Omental fat pad (tissue), 4 donors: ENCODE measurements around the gene CCDC24. TPM values are rescaled to one million over a fixed set of nuclear protein-coding genes. Genes with fewer than 3 reads are reported as not detected.

ENCODE experiments used
- ATAC-seq: fragments of 150-250 bp; one replicate; pipeline ENCODE4 v1.9.1; 2016; ENCODE audit warnings: mild to moderate bottlenecking, moderate library complexity; ENCODE audit not compliant: low FRiP score
- DNase-seq: peaks from one replicate; pipeline ENCODE4 v3.0.0-alpha.2; 2019; ENCODE audit warnings: low spot score
- CTCF ChIP-seq, 3 donors: fragments of 450-650 bp; IDR thresholded peaks; one replicate each; pipeline ENCODE4 v1.5.1; 2016 to 2017; ENCODE audit warnings: antibody characterized with exemption in 3 of 3, mild to moderate bottlenecking in 3 of 3, moderate library complexity in 2 of 3
- total RNA-seq, 4 donors: library from RNA; depleted of rRNA; stranded (reverse); fragments of >200 nt; gene quantifications; one replicate each; pipeline ENCODE4 v1.1.0, GENCODE V29; 2016

The CCDC24 gene
- total RNA-seq, 4 donors from 2014 or later, result 2.3 to 3.6 (median 2.8) TPM

GRCh38 chr1:44043176-44044070, 52.0 kb downstream of the CCDC24 start:
- DNase-seq (no peak), ATAC-seq (no peak)
- no peak for TF ChIP-seq CTCF (IDR thresholded peaks at IDR 0.05)

DNA sequence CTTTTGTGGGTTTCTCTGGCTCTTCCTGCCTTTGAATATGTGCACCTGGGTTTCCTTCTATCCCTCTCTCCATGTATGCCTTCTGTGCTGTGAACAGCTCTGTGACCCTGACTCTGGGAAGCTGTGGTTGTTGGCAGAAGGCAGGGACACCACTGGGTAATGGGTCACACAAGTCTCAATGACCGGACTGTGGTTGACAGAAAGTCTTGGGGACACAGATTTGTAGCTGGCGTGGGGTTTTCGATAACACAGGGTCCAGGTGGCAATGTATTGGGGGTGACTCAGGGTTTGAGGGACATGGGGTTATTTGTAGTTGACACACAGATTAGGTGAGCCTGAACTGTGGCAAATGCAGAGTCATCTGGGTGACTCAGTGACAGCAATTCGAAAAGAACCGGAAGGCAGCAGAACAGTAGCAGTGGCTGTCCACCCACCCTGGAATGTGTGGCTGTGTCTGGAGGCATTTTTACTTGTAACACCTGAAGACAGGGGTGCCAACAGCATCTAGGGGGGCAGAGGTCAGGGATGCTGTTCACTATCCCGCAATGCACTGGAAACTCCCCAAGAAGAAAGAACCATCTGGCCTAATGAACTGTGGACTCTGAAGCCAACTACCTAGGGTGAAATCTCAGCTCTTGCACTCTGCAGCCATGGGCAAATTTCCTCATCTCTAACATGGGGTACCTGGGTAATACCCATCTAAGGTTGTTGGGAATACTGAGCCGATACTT, 52.8 kb downstream of the CCDC24 start:
- DNase-seq (no peak), ATAC-seq (no peak)
- no peak for TF ChIP-seq CTCF (IDR thresholded peaks at IDR 0.05)

DNA sequence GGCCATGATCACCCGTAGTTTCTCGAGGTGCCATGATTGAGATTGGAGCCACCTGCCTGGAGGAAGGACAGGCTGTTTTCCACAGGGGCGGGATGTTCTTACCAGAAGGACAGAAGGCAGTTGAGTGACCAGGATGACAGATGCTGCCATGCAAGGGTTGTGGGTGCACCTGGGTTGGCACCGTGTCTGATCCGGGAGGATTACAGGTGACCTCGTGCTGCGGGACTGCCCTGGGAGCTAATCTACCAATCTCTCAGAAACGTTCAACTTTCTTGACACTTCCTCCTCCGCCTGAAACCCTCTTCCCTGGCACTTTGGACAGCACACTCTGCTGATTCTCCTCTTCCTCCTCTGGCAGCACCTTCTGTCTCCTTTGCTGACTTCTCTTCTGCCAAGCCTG, 53.7 kb downstream of the CCDC24 start:
- DNase-seq, result no peak
- no peak for TF ChIP-seq CTCF (IDR thresholded peaks at IDR 0.05)
- no peak for ATAC-seq

Other genes starting within 250 kb of the CCDC24 start
- gene ARTN, start 57.8 kb upstream of the CCDC24 start, total RNA-seq, result under 1 TPM in 3 of 4 donors, not detected in 1; 0.19 to 0.72 (median 0.63) TPM
- 10 to 100 TPM; 18.7 to 23.2 (median 21.1) TPM for gene IPO13, start 44.6 kb upstream of the CCDC24 start, total RNA-seq
- gene DPH2, start 21.6 kb upstream of the CCDC24 start, total RNA-seq, result 10 to 100 TPM; 18.1 to 67.5 (median 23.1) TPM
- gene ATP6V0B, start 16.6 kb upstream of the CCDC24 start, total RNA-seq, result 100 to 1,000 TPM; 111 to 223 (median 139) TPM
- gene B4GALT2, start 12.4 kb upstream of the CCDC24 start, total RNA-seq, result 10 to 100 TPM; 20.3 to 67.9 (median 42.6) TPM
- 1 to 10 TPM in 3 of 4 donors, under 1 TPM in 1; 0.31 to 7.4 (median 4.0) TPM for gene SLC6A9, start 39.9 kb downstream of the CCDC24 start, total RNA-seq
- gene KLF17, start 127.2 kb downstream of the CCDC24 start, total RNA-seq, result under 1 TPM in 1 of 4 donors, not detected in 3; 0.24 TPM
- gene KLF18, start 150.0 kb downstream of the CCDC24 start, total RNA-seq, result not detected
- 10 to 100 TPM; 23.2 to 43.5 (median 27.9) TPM for gene DMAP1, start 221.9 kb downstream of the CCDC24 start, total RNA-seq